B cell (primary cell): ENCODE measurements around the gene TNFRSF1B. TPM values are rescaled to one million over a fixed set of nuclear protein-coding genes. Genes with fewer than 3 reads are reported as not detected.

ENCODE experiments used
- ATAC-seq: fragments of 200-7000 bp; cut with Tn5 transposase; one replicate; pipeline ENCODE4 v1.10.0; 2021; ENCODE audit warnings: low read depth, mild to moderate bottlenecking, moderate number of reproducible peaks, moderate library complexity
- CTCF ChIA-PET: fragments of 350-600 bp; sonication (Branson Sonifier 250); formaldehyde crosslinking; loops from one replicate; lab custom pipeline; 2021; ENCODE audit warnings: antibody characterized with exemption, inconsistent platforms; lab: Charles Lee
- POLR2A ChIA-PET: fragments of 350-600 bp; sonication (Branson Sonifier 250); formaldehyde crosslinking; loops from one replicate; lab custom pipeline; 2021; ENCODE audit warnings: antibody characterized with exemption; lab: Charles Lee
- DNase-seq: peaks from one replicate; pipeline ENCODE4 v3.0.0; 2013
- H2AFZ ChIP-seq: 2 replicates; pipeline ENCODE4 v1.6.1; 2012; ENCODE audit warnings: mild to moderate bottlenecking, low read depth, low read length; ENCODE audit not compliant: insufficient read depth, poor library complexity, severe bottlenecking
- H3K27ac ChIP-seq, 2 donors: 1 replicate in 1 of 2; 2 replicates in 1 of 2; pipeline ENCODE4 v1.5.1; 2012 to 2013; ENCODE audit warnings: low read length in 2 of 2, mild to moderate bottlenecking in 2 of 2, moderate library complexity in 1 of 2
- H3K27me3 ChIP-seq, 4 experiments: fragments of 200-600 bp in 1 of 4; sonication (generic) in 1 of 4; replicated peaks in 1 of 4; 1 replicate in 2 of 4; 2 replicates in 2 of 4; pipeline versions ENCODE4 v1.6.1 to v1.7.0; 2013 to 2016; ENCODE audit warnings: low read length in 3 of 4, mild to moderate bottlenecking in 2 of 4, mixed read lengths in 1 of 4, moderate library complexity in 1 of 4; ENCODE audit not compliant: insufficient read depth in 4 of 4, control insufficient read depth in 3 of 4; ENCODE audit errors: control extremely low read depth in 1 of 4
- H3K36me3 ChIP-seq, 2 experiments: replicated peaks in 1 of 2; 1 replicate in 1 of 2; 2 replicates in 1 of 2; pipeline versions ENCODE4 v1.6.1 to v1.7.1; 2013; ENCODE audit warnings: low read length in 1 of 2; ENCODE audit not compliant: insufficient read depth in 2 of 2, control insufficient read depth in 1 of 2; ENCODE audit errors: control extremely low read depth in 1 of 2, extremely low read depth in 1 of 2
- H3K4me1 ChIP-seq, 2 donors: fragments of 200-600 bp in 1 of 2; sonication (generic) in 1 of 2; 1 replicate in 1 of 2; 2 replicates in 1 of 2; pipeline versions ENCODE4 v1.5.1 to v1.6.1; 2013 to 2017; ENCODE audit warnings: low read length in 2 of 2; ENCODE audit not compliant: control insufficient read depth in 2 of 2, insufficient read depth in 2 of 2
- H3K4me2 ChIP-seq: replicated peaks from 2 replicates; pipeline ENCODE3; 2012; ENCODE audit warnings: mild to moderate bottlenecking, low read depth, low read length; ENCODE audit not compliant: poor library complexity, severe bottlenecking
- H3K4me3 ChIP-seq, 5 experiments: fragments of 200-600 bp in 1 of 5; sonication (generic) in 1 of 5; 1 replicate in 3 of 5; 2 replicates in 2 of 5; pipeline versions ENCODE4 v1.5.1 to v1.7.0; 2011 to 2016; ENCODE audit warnings: low read length in 4 of 5, mild to moderate bottlenecking in 4 of 5, low read depth in 2 of 5, control low read depth in 1 of 5, moderate library complexity in 1 of 5; ENCODE audit not compliant: insufficient read depth in 1 of 5; ENCODE audit errors: control extremely low read depth in 1 of 5, extremely low read depth in 1 of 5
- H3K79me2 ChIP-seq: fragments of 200-600 bp; sonication (generic); one replicate; pipeline ENCODE4 v1.6.0; 2016; ENCODE audit warnings: low read length; ENCODE audit not compliant: control insufficient read depth, insufficient read depth
- H3K9ac ChIP-seq: fragments of 200-600 bp; sonication (generic); 2 replicates; pipeline ENCODE4 v1.6.1; 2017; ENCODE audit warnings: mild to moderate bottlenecking, low read length, moderate library complexity
- H3K9me3 ChIP-seq, 3 donors: one replicate each; pipeline versions ENCODE4 v1.6.1 to v1.7.1; 2013; ENCODE audit warnings: low read length in 2 of 3; ENCODE audit not compliant: control insufficient read depth in 2 of 3, insufficient read depth in 1 of 3; ENCODE audit errors: control extremely low read depth in 1 of 3
- H4K20me1 ChIP-seq: 2 replicates; pipeline ENCODE4 v1.6.0; 2012; ENCODE audit warnings: mild to moderate bottlenecking, low read length; ENCODE audit not compliant: insufficient read depth, control insufficient read depth, poor library complexity, severe bottlenecking
- H3K27ac Mint-ChIP-seq: one replicate; pipeline ENCODE4 v1.8.0; 2021; ENCODE audit warnings: mixed read lengths
- H3K27me3 Mint-ChIP-seq: one replicate; pipeline ENCODE4 v1.8.0; 2021; ENCODE audit warnings: mixed read lengths
- H3K4me1 Mint-ChIP-seq: one replicate; pipeline ENCODE4 v1.8.0; 2021; ENCODE audit warnings: mixed read lengths
- H3K4me3 Mint-ChIP-seq: one replicate; pipeline ENCODE4 v1.8.0; 2021; ENCODE audit warnings: mixed read lengths
- H3K9me3 Mint-ChIP-seq: one replicate; pipeline ENCODE4 v1.8.0; 2022; ENCODE audit warnings: mixed read lengths; ENCODE audit not compliant: insufficient read depth
- CTCF ChIP-seq: fragments of 200-600 bp; IDR thresholded peaks from one replicate; pipeline ENCODE4 v1.8.0; 2022; ENCODE audit warnings: antibody characterized with exemption, mild to moderate bottlenecking
- EZH2 ChIP-seq: IDR thresholded peaks from 2 replicates; pipeline ENCODE4 v1.6.1; 2012; ENCODE audit warnings: borderline replicate concordance, low read depth, mild to moderate bottlenecking, moderate library complexity, low read length; ENCODE audit not compliant: insufficient read depth, poor library complexity, severe bottlenecking
- WGBS: methylation state at CpG from one replicate; pipeline ENCODE4 v1.1.5; 2013; ENCODE audit warnings: missing lambda C conversion rate; ENCODE audit not compliant: insufficient coverage; 5-methylcytosine and 5-hydroxymethylcytosine counted together
- intact Hi-C: fragments of 100-400 bp; cut with micrococcal nuclease; formaldehyde crosslinking; loops from one replicate; pipeline ENCODE4 v1.10.0; 2022
- polyA plus RNA-seq: library from polyadenylated mRNA; depleted of rRNA; stranded (reverse); fragments of >200 nt; gene quantifications from 2 replicates; pipeline ENCODE4 v1.2.3, GENCODE V29; 2012
- total RNA-seq, 2 donors: library from RNA; stranded (reverse); fragments of 120-200 nt in 1 of 2; gene quantifications; 1 replicate in 1 of 2; 2 replicates in 1 of 2; pipeline versions ENCODE4 v1.2.3 to v1.2.4, GENCODE V29; 2013 to 2022

Gene TNFRSF1B
- total and polyA plus RNA-seq, 2 donors (not counting 1 experiment from before 2014, with no cell fraction given) = 37.7 to 99.4 TPM

GRCh38 chr1:12145616-12146342, 21.0 kb upstream of the TNFRSF1B start:
- H3K4me3 Mint-ChIP-seq = no peak overlapping the region
- DNase-seq (no peak), ATAC-seq (no peak)
- Histone ChIP-seq H3K79me2 (no peaks in the 10 kb centered on the region), H3K27ac (no peak overlapping the region), H4K20me1 (no peaks in the 10 kb centered on the region), H3K4me3 (no peak overlapping the region), H3K4me2 (no peak overlapping the region), H2AFZ (no peak overlapping the region), H3K27me3 (no peaks in the 10 kb centered on the region), H3K4me1 (peaks cover 74 to 89% of the 10 kb centered on the region in 2 donors), H3K36me3 (no peaks in the 10 kb centered on the region), H3K9ac (no peak overlapping the region), H3K9me3 (peaks cover 0 to 21% (median 0%) of the 10 kb centered on the region in 3 donors)
- peak overlapping the region; percentile 89 for H3K27ac Mint-ChIP-seq
- no peaks in the 10 kb centered on the region for H3K9me3 Mint-ChIP-seq
- 100% methylated on average over 7 of the region's 12 CpGs for WGBS
- intact Hi-C loops = no loop called here
- H3K27me3 Mint-ChIP-seq = no peaks in the 10 kb centered on the region
- POLR2A ChIA-PET = interaction anchor here (0.6 to 2.8 kb wide), 3 partner anchors 14 to 16 kb away, joined by 5 to 8 read pairs (median 5); no protein-coding TSS in a partner anchor
- peaks cover 83% of the 10 kb centered on the region for H3K4me1 Mint-ChIP-seq
- no peak for TF ChIP-seq EZH2
- no peak for TF ChIP-seq CTCF
- CTCF ChIA-PET = interaction anchor here (1.1 to 15.1 kb wide), 3 partner anchors 8 to 21 kb away, joined by 3 to 169 read pairs (median 16); no protein-coding TSS in a partner anchor
